IMR-90 (cell line): ENCODE results near the gene WDR70. TPM values are rescaled to one million over a fixed set of nuclear protein-coding genes. Genes with fewer than 3 reads are reported as not detected.

Experiments used
- ATAC-seq: fragments of 200-7000 bp; cut with Tn5 transposase; 2 replicates; pipeline ENCODE4 v1.9.1; 2020; ENCODE audit warnings: low read depth, mild to moderate bottlenecking, moderate library complexity
- BruUV-seq: library from RNA; stranded (reverse); fragments of 400-500 nt; replicated peaks from 2 replicates; lab custom pipeline; 2021; lab: Mats Ljungman, UMichigan
- CTCF ChIA-PET: fragments of 300-600 bp; formaldehyde crosslinking; extraction: SDS; loops from one replicate; lab custom pipeline; 2021; ENCODE audit warnings: antibody characterized with exemption; lab: Yijun Ruan, JAX
- POLR2A ChIA-PET: fragments of 300-600 bp; sonication (Branson Sonifier 250); formaldehyde crosslinking; loops from one replicate; lab custom pipeline; 2022; ENCODE audit warnings: antibody characterized with exemption; ENCODE audit not compliant: unreplicated experiment; lab: Charles Lee
- DNase-seq: peaks from one replicate; pipeline ENCODE4 v3.0.0; 2013
- H2AFZ ChIP-seq: replicated peaks from 2 replicates; pipeline ENCODE3; 2013; ENCODE audit warnings: low read length, mild to moderate bottlenecking; ENCODE audit not compliant: poor library complexity
- H2AK5ac ChIP-seq: 2 replicates; pipeline ENCODE4 v1.6.1; 2013; ENCODE audit warnings: low read depth, low read length, inconsistent platforms
- H2AK9ac ChIP-seq: replicated peaks from 2 replicates; pipeline ENCODE3; 2013; ENCODE audit warnings: mild to moderate bottlenecking, low read depth, low read length, moderate library complexity; ENCODE audit not compliant: poor library complexity
- H2BK120ac ChIP-seq: 2 replicates; pipeline ENCODE4 v1.6.1; 2013; ENCODE audit warnings: low read depth, low read length, inconsistent platforms
- H2BK15ac ChIP-seq: 3 replicates; pipeline ENCODE4 v1.6.1; 2013; ENCODE audit warnings: low read depth, low read length, inconsistent platforms
- H2BK20ac ChIP-seq: 2 replicates; pipeline ENCODE4 v1.6.1; 2013; ENCODE audit warnings: low read depth, mild to moderate bottlenecking, inconsistent platforms, low read length, moderate library complexity
- H2BK5ac ChIP-seq: 2 replicates; pipeline ENCODE4 v1.6.1; 2013; ENCODE audit warnings: mild to moderate bottlenecking, low read depth, low read length, inconsistent platforms; ENCODE audit not compliant: poor library complexity, severe bottlenecking
- H3K14ac ChIP-seq: replicated peaks from 2 replicates; pipeline ENCODE4 v1.6.1; 2013; ENCODE audit warnings: low read depth, low read length, inconsistent platforms
- H3K18ac ChIP-seq: 2 replicates; pipeline ENCODE4 v1.6.1; 2013; ENCODE audit warnings: low read depth, low read length, control low read depth
- H3K23ac ChIP-seq: 2 replicates; pipeline ENCODE4 v1.6.1; 2013; ENCODE audit warnings: low read depth, low read length, inconsistent platforms
- H3K27ac ChIP-seq: 2 replicates; pipeline ENCODE4 v1.5.1; 2013; ENCODE audit warnings: mild to moderate bottlenecking, control low read depth, low read length; ENCODE audit not compliant: insufficient read depth
- H3K27me3 ChIP-seq: 2 replicates; pipeline ENCODE4 v1.6.1; 2013; ENCODE audit warnings: low read length; ENCODE audit not compliant: control insufficient read depth, insufficient read depth
- H3K36me3 ChIP-seq: 2 replicates; pipeline ENCODE4 v1.6.1; 2013; ENCODE audit warnings: low read length, mixed read lengths; ENCODE audit not compliant: control insufficient read depth, insufficient read depth
- H3K4ac ChIP-seq: 2 replicates; pipeline ENCODE4 v1.6.1; 2013; ENCODE audit warnings: low read depth, low read length, inconsistent platforms
- H3K4me1 ChIP-seq: 2 replicates; pipeline ENCODE4 v1.6.1; 2013; ENCODE audit warnings: low read length, mixed read lengths; ENCODE audit not compliant: control insufficient read depth, insufficient read depth
- H3K4me2 ChIP-seq: 2 replicates; pipeline ENCODE4 v1.6.1; 2013; ENCODE audit warnings: low read depth, mild to moderate bottlenecking, control low read depth, low read length, moderate library complexity
- H3K4me3 ChIP-seq: 2 replicates; pipeline ENCODE4 v1.5.1; 2013; ENCODE audit warnings: low read depth, mild to moderate bottlenecking, control low read depth, low read length, moderate library complexity; ENCODE audit not compliant: insufficient read depth
- H3K56ac ChIP-seq: 2 replicates; pipeline ENCODE4 v1.6.1; 2013; ENCODE audit warnings: low read length, inconsistent platforms; ENCODE audit not compliant: insufficient read depth; ENCODE audit errors: extremely low read depth
- H3K79me1 ChIP-seq, 2 experiments: 2 replicates each; pipeline ENCODE4 v1.6.1; 2013; ENCODE audit warnings: low read length in 2 of 2, inconsistent platforms in 1 of 2, low read depth in 1 of 2
- H3K9ac ChIP-seq: 2 replicates; pipeline ENCODE4 v1.6.1; 2013; ENCODE audit warnings: low read depth, low read length, control low read depth
- H3K9me1 ChIP-seq: 2 replicates; pipeline ENCODE4 v1.6.1; 2013; ENCODE audit warnings: low read length, inconsistent platforms; ENCODE audit not compliant: insufficient read depth
- H3K9me3 ChIP-seq: 2 replicates; pipeline ENCODE4 v1.6.1; 2013; ENCODE audit warnings: low read length; ENCODE audit not compliant: control insufficient read depth, insufficient read depth
- H4K20me1 ChIP-seq: 2 replicates; pipeline ENCODE4 v1.6.1; 2013; ENCODE audit warnings: low read length, inconsistent platforms; ENCODE audit not compliant: insufficient read depth
- H4K5ac ChIP-seq: 2 replicates; pipeline ENCODE4 v1.6.1; 2013; ENCODE audit warnings: mild to moderate bottlenecking, low read depth, low read length, control low read depth
- H4K8ac ChIP-seq, 2 experiments: 2 replicates each; pipeline ENCODE4 v1.6.1; 2013; ENCODE audit warnings: low read depth in 2 of 2, low read length in 2 of 2, control low read depth in 1 of 2, inconsistent platforms in 1 of 2
- H4K91ac ChIP-seq: 2 replicates; pipeline ENCODE4 v1.6.1; 2013; ENCODE audit warnings: low read depth, low read length, inconsistent platforms; ENCODE audit not compliant: insufficient read depth
- CEBPB ChIP-seq: IDR thresholded peaks from 2 replicates; pipeline ENCODE4 v1.6.1; 2012; ENCODE audit warnings: low read depth, low read length, improper control_type of control experiment
- FOS ChIP-seq: fragments of 150-350 bp; IDR thresholded peaks from 2 replicates; pipeline ENCODE4 v1.6.1; 2016; ENCODE audit warnings: low read depth, low read length
- MXI1 ChIP-seq: IDR thresholded peaks from 2 replicates; pipeline ENCODE4 v1.6.1; 2012; ENCODE audit warnings: low read depth, mild to moderate bottlenecking, low read length, moderate library complexity, borderline replicate concordance
- NFE2L2 ChIP-seq: fragments of 150-350 bp; IDR thresholded peaks from 2 replicates; pipeline ENCODE4 v1.6.1; 2016; ENCODE audit warnings: low read depth, mild to moderate bottlenecking, low read length
- POLR2A ChIP-seq: IDR thresholded peaks from 2 replicates; pipeline ENCODE4 v1.6.1; 2012; ENCODE audit warnings: mild to moderate bottlenecking, low read depth, low read length
- RAD21 ChIP-seq: IDR thresholded peaks from 2 replicates; pipeline ENCODE4 v1.6.1; 2012; ENCODE audit warnings: low read length, improper control_type of control experiment
- RCOR1 ChIP-seq: IDR thresholded peaks from 2 replicates; pipeline ENCODE4 v1.6.1; 2012; ENCODE audit warnings: mild to moderate bottlenecking, low read length, improper control_type of control experiment; ENCODE audit not compliant: insufficient replicate concordance
- WGBS, 2 experiments: methylation state at CpG; one replicate each; pipeline versions ENCODE4 v1.1.5 to v1.1.7; 2013; ENCODE audit warnings: missing lambda C conversion rate in 2 of 2; ENCODE audit not compliant: insufficient read length in 1 of 2; ENCODE audit errors: extremely low coverage in 2 of 2; 5-methylcytosine and 5-hydroxymethylcytosine counted together
- dilution Hi-C: fragments of 300-500 bp; cut with HindIII; formaldehyde crosslinking; loops from one replicate; pipeline ENCODE4 v1.14.3; 2018; ENCODE audit warnings: low sequenced_read_pairs; ENCODE audit not compliant: unreplicated experiment
- in situ Hi-C: fragments of 300-500 bp; cut with MboI; formaldehyde crosslinking; loops from 3 replicates; pipeline ENCODE4 v1.14.3; 2019; ENCODE audit warnings: low sequenced_read_pairs, inconsistent platforms, mixed read lengths
- intact Hi-C: fragments of 100-400 bp; cut with micrococcal nuclease; formaldehyde crosslinking; loops from 2 replicates; pipeline ENCODE4 v1.10.0; 2022
- polyA plus RNA-seq, 3 experiments: library from polyadenylated mRNA; depleted of rRNA; stranded (reverse); fragments of >200 nt; gene quantifications; 2 replicates each; pipeline ENCODE4 v1.2.3, GENCODE V29; 2012; ENCODE audit warnings: low replicate concordance in 1 of 3
- total RNA-seq: library from RNA; depleted of rRNA; stranded (reverse); fragments of >200 nt; gene quantifications from 2 replicates; pipeline ENCODE4 v1.2.3, GENCODE V29; 2012
- TF ChIP-seq, protein P1 (sequence below): fragments of 150-350 bp; IDR thresholded peaks from 2 replicates; pipeline ENCODE4 v1.6.1; 2017; ENCODE audit warnings: mild to moderate bottlenecking, antibody characterized with exemption, low read length, low read depth
- TF ChIP-seq, protein P2 (sequence below): fragments of 150-350 bp; IDR thresholded peaks from 2 replicates; pipeline ENCODE4 v1.6.1; 2016; ENCODE audit warnings: low read depth, mild to moderate bottlenecking, low read length, moderate library complexity, borderline replicate concordance

WDR70 gene
- total and polyA plus RNA-seq, 2 of the 4 experiments (the other 2 are of a cell fraction), result 16.7 to 29.9 TPM

DNA sequence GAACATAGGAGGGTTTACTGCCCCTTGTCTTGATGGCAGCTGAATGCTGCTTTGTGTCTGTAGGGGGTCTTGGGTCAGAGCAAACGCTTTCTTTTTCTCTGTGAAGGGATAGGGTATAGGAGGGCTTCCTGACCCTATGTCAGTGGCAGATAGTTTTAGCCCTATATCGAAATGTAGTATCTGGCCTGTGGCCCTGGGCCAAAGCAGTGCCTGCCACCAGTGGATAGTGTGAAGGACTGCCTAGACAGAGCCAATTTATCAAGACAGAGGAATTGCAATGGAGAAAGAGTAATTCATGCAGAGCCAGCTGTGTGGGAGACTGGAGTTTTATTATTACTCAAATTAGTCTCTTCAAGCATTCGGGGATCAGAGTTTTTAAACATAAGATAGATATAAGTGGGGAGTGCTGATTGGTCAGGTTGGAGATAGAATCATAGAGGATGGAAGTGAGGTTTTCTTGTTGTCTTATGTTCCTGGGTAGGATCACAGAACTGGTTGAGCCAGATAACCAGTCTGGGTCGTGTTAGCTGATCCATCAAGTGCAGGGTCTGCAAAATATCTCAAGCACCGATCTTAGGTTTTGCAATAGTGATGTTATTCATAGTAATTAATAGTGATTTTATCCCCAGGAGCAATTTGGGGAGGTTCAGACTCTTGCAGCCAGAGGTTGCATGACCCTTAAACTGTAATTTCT, 282.3 kb downstream of the WDR70 start:
- Histone ChIP-seq H2BK5ac (no peak overlapping the region), H2BK20ac (no peak overlapping the region), H3K27ac (no peak overlapping the region), H2AK5ac (no peak overlapping the region), H3K9ac (no peak overlapping the region), H3K79me1 (peaks cover 2 to 5% of the 10 kb centered on the region in 2 experiments; a peak in 1 of 4 replicates), H4K8ac (no peak overlapping the region), H3K4ac (no peak overlapping the region), H4K5ac (no peak overlapping the region), H3K23ac (no peak overlapping the region), H4K20me1 (no peaks in the 10 kb centered on the region), H3K9me3 (no peaks in the 10 kb centered on the region), H2BK15ac (no peak overlapping the region), H3K36me3 (no peaks in the 10 kb centered on the region), H3K14ac (no peak overlapping the region), H3K56ac (no peak overlapping the region), H3K9me1 (no peaks in the 10 kb centered on the region; the same call in 1 of the 2 replicates), H3K18ac (no peak overlapping the region), H2BK120ac (no peak overlapping the region), H2AFZ (no peak overlapping the region), H3K27me3 (no peaks in the 10 kb centered on the region), H4K91ac (no peak overlapping the region), H3K4me3 (no peak overlapping the region), H2AK9ac (no peak overlapping the region), H3K4me1 (peaks cover 4% of the 10 kb centered on the region), H3K4me2 (no peak overlapping the region)
- ATAC-seq (no peak), DNase-seq (no peak)
- no CpG with 5 or more reads among the region's 5 CpGs for WGBS, 2 experiments
- intact Hi-C loops, result no loop called here
- dilution Hi-C loops, result no loop called here
- in situ Hi-C loops, result no loop called here
- ChIA-PET POLR2A (no interaction called here), CTCF (interaction anchor here (0.7 kb wide), 1 partner anchor 88 kb away, joined by 6 read pairs; no protein-coding TSS in a partner anchor)
- no TSS peak for BruUV-seq
- TF ChIP-seq FOS, result no peak
- no peak for TF ChIP-seq MXI1
- no peak for TF ChIP-seq RAD21
- TF ChIP-seq, protein P1, sequence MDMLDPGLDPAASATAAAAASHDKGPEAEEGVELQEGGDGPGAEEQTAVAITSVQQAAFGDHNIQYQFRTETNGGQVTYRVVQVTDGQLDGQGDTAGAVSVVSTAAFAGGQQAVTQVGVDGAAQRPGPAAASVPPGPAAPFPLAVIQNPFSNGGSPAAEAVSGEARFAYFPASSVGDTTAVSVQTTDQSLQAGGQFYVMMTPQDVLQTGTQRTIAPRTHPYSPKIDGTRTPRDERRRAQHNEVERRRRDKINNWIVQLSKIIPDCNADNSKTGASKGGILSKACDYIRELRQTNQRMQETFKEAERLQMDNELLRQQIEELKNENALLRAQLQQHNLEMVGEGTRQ, result no peak
- no peak for TF ChIP-seq CEBPB
- no peak for TF ChIP-seq RCOR1
- no peak for TF ChIP-seq POLR2A
- TF ChIP-seq NFE2L2, result no peak
- TF ChIP-seq, protein P2, sequence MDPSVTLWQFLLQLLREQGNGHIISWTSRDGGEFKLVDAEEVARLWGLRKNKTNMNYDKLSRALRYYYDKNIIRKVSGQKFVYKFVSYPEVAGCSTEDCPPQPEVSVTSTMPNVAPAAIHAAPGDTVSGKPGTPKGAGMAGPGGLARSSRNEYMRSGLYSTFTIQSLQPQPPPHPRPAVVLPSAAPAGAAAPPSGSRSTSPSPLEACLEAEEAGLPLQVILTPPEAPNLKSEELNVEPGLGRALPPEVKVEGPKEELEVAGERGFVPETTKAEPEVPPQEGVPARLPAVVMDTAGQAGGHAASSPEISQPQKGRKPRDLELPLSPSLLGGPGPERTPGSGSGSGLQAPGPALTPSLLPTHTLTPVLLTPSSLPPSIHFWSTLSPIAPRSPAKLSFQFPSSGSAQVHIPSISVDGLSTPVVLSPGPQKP, result no peak
